Stimulated activated CD4-positive, alpha-beta T cell treated with anti-CD3 and anti-CD28 coated beads, Interleukin-15, amount 100 ng/mL, for 1 hour (primary cell): ENCODE data around the gene UNC80.

Source experiments
- DNase-seq, 2 donors: peaks; one replicate each; pipeline ENCODE4 v3.0.0-alpha.2; 2020; ENCODE audit warnings: low read depth in 1 of 2, low spot score in 1 of 2

The UNC80 gene

DNA sequence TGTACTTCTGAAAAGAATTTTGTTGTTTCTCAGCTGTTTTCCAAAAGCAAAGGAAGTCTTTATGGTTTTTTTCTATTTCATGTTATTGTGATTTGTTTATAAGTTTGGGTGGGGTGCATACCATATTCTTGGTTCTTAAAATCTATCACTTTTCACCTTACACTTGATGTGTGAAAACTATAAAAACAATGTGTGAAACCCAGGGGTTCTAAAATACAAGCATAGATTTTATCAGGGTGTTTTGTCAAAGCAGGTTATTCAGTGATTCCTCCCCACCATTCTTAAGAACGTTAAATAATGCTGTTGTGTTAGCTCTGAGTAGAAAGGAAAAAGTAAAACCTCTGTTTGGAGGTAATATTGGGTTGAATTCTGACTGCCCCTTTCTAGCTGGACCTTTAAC lies 248.5 kb downstream of the UNC80 start:
- DNase-seq, result no peak

DNA sequence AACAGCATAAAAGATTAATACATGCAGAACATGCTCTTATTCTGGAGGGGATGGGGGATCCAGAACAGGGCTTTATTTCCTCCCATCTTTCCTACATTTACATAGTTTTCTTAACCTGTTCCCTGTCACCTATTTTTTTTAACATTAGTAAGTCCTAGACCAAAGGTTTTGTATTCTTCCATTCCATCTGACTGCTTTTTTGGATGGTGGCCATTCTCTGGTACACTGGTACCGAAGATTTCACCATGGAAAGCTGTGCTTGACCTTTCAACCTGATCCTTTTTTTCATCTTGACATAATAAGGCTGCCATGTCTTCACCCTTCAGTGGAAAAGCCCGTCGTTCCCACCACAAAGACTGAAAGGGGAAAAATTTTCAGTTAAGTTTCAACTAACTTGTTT lies 251.2 kb downstream of the UNC80 start:
- no peak for DNase-seq

DNA sequence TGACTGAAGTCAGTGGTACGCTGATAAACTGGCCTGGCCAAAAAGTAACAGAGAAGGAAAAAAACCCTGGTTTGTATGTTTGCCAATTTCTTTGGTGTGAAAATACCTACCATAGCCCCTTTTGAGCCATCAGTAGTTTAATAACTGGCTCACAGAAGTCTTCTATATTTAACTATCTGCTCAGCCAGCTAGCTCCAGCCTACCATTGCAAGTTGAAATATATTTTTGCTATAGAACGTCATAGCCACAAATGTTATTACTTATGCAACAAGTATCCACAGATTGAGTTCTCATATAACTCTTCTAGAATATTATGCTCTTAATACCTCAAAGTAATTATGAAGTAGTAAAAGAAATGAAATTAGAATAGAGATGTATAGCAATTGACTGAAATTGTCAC lies 256.0 kb downstream of the UNC80 start:
- no peak for DNase-seq

DNA sequence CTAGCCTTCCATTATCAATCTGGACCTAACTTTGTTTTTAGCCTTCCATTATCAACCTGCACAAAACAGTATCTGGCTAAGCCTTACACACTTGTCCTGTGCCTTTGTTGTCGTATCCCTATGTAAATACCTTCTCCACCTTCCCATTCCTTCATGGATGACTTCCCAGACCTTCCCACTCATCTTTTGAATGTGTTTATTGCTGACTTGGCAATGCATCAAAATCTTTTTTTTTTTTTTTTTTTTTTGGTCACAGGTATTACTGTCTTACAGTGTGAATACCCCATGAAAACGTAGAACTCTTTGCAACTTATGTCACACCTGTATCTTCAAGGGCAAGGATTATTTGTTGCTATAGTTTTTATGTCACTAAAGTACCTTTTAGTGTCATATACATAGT lies 256.5 kb downstream of the UNC80 start:
- DNase-seq, result no peak

DNA sequence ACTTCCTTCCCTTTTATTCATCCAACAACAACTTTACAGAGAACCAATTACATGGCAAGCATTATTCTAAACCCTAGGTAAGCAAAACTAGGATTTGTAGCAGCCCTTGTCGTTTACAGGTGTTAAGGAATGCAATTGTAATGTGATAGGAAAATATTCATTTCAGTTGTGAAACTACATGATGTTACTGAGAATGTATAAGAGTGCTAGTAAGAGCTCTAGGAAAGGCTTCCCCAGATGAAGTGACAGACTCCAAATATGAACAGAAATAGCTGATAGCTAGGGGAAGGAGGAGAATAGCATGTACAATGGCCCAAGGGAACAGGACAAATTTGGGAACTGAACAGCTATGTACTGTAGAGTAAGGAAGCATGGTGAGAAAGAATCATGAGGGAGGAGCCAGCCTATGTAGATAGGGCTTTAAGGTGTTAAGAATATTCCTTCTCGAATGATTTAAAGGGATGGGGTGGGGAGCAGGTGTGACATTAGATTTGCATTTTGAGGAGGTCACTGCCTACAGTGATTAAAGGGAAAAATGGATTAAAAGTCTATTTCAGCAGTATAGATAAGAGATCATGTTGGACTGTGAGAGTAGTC lies 262.6 kb downstream of the UNC80 start:
- no peak for DNase-seq

DNA sequence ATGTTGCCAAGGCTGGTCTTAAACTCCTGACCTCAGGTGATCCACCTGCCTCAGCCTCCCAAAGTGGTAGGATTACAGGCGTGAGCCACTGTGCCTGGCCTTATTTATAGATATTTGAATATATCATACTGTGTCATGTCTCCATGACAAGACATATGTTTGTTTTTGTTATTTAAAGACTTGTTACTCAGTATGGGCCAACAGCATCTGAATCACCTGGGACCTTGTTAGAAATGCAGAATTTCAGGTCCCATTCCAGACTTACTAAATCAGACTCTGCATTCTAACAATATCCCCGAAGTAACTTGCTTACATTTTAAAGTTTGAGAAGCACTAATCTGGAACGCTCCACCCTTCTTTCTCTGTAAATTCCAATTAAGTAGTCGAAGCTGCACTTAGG lies 264.0 kb downstream of the UNC80 start:
- DNase-seq, result no peak

DNA sequence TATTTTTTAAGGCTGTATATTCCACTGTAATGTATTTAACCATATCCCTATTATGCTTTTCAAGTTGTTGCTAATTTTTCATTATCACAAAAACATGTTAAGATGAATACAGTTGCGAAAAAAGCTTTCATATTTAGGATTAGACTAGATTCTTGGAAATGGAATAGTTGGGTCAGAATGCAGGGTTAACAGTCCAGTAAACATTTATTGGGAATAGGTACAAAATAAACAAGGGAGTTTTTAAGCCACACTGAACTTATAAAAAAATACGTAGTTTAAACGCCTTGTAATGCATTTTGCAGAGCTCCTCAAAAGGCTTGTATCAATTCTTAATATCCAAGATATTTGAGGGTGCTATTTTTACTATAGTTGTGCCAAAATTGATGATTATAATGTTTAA lies 266.4 kb downstream of the UNC80 start:
- no peak for DNase-seq

DNA sequence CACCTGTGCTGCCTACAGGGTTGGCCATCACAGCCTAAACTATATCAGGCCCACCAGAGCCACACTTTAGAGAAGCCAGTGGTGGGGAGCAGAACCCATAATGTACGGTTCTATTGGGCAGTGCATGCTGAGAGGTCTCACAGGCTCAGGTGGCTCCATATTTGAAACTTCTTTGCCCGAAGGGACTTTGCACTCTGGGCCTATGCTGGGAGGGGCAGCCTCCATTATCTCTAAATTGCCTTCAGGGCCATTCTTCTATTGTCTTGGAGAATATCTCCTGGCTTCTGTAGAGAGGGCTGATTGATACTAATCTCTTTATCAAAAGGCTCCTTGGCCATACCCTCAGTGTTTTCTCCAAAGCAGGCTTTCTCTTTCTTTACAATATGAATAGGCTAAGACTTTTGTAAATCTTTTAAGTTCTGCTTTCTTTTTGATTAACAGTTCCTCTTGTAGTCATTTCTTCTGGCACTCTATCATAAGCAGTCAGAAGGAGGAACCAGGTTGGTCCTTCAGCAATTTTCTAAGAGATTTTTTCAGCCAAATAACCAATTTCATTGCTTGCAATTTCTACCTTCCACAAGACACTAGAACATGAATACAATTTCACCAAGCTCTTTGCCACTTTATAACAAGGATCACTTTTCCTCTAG lies 275.3 kb downstream of the UNC80 start:
- no peak for DNase-seq
